CD14-positive monocyte (primary cell): Measurements from ENCODE around the gene EEFSEC. TPM values are rescaled to one million over a fixed set of nuclear protein-coding genes. Genes with fewer than 3 reads are reported as not detected.

Source experiments
- DNase-seq, 3 donors: peaks; one replicate each; pipeline ENCODE4 v3.0.0-alpha.2; 2011 to 2022
- H2AFZ ChIP-seq: 2 replicates; pipeline ENCODE4 v1.6.0; 2012; ENCODE audit warnings: mild to moderate bottlenecking, low read depth, low read length, inconsistent platforms; ENCODE audit not compliant: insufficient read depth, poor library complexity, severe bottlenecking
- H3K27ac ChIP-seq, 2 donors: 1 replicate in 1 of 2; 2 replicates in 1 of 2; pipeline ENCODE4 v1.5.1; 2012 to 2013; ENCODE audit warnings: low read length in 2 of 2, control low read depth in 1 of 2, inconsistent platforms in 1 of 2, low read depth in 1 of 2, mild to moderate bottlenecking in 1 of 2
- H3K27me3 ChIP-seq, 2 donors: one replicate each; pipeline versions ENCODE4 v1.6.0 to v1.6.1; 2011 to 2013; ENCODE audit warnings: low read length in 2 of 2; ENCODE audit not compliant: control insufficient read depth in 2 of 2, insufficient read depth in 2 of 2
- H3K36me3 ChIP-seq, 2 donors: replicated peaks in 1 of 2; 1 replicate in 1 of 2; 2 replicates in 1 of 2; pipeline versions ENCODE4 v1.5.1 to v1.6.1; 2012 to 2013; ENCODE audit warnings: low read length in 2 of 2, control low read depth in 1 of 2, inconsistent platforms in 1 of 2, mild to moderate bottlenecking in 1 of 2; ENCODE audit not compliant: insufficient read depth in 2 of 2, control insufficient read depth in 1 of 2
- H3K4me1 ChIP-seq, 2 donors: 1 replicate in 1 of 2; 2 replicates in 1 of 2; pipeline versions ENCODE4 v1.5.1 to v1.6.1; 2012 to 2013; ENCODE audit warnings: low read length in 2 of 2, control low read depth in 1 of 2, inconsistent platforms in 1 of 2, mild to moderate bottlenecking in 1 of 2, moderate library complexity in 1 of 2; ENCODE audit not compliant: insufficient read depth in 2 of 2, control insufficient read depth in 1 of 2
- H3K4me2 ChIP-seq: replicated peaks from 2 replicates; pipeline ENCODE3; 2012; ENCODE audit warnings: low read length, moderate library complexity, mild to moderate bottlenecking; ENCODE audit not compliant: poor library complexity, severe bottlenecking; ENCODE audit errors: extremely low read depth
- H3K4me3 ChIP-seq, 3 experiments: fragments of 200-600 bp in 1 of 3; sonication (generic) in 1 of 3; replicated peaks in 1 of 3; 1 replicate in 2 of 3; 2 replicates in 1 of 3; pipeline ENCODE4 v1.5.1; 2011 to 2013; ENCODE audit warnings: low read length in 3 of 3, mild to moderate bottlenecking in 3 of 3, control low read depth in 2 of 3, low read depth in 2 of 3, inconsistent platforms in 1 of 3, moderate library complexity in 1 of 3
- H3K79me2 ChIP-seq: 2 replicates; pipeline ENCODE4 v1.6.0; 2012; ENCODE audit warnings: mild to moderate bottlenecking, control low read depth, inconsistent platforms, low read length, moderate library complexity; ENCODE audit not compliant: insufficient read depth
- H3K9ac ChIP-seq: 2 replicates; pipeline ENCODE4 v1.6.0; 2017; ENCODE audit warnings: low read length, mild to moderate bottlenecking; ENCODE audit not compliant: insufficient read depth, poor library complexity, severe bottlenecking
- H3K9me3 ChIP-seq, 2 donors: replicated peaks in 1 of 2; 1 replicate in 1 of 2; 2 replicates in 1 of 2; pipeline versions ENCODE4 v1.5.1 to v1.6.1; 2012 to 2013; ENCODE audit warnings: low read length in 2 of 2, control low read depth in 1 of 2; ENCODE audit not compliant: control insufficient read depth in 1 of 2, insufficient read depth in 1 of 2
- H4K20me1 ChIP-seq: 2 replicates; pipeline ENCODE4 v1.6.0; 2012; ENCODE audit warnings: mild to moderate bottlenecking, low read length, control low read depth, moderate library complexity; ENCODE audit not compliant: insufficient read depth
- H3K27ac Mint-ChIP-seq, 7 donors: one replicate each; pipeline ENCODE4 v1.8.0; 2020; ENCODE audit warnings: mild to moderate bottlenecking in 7 of 7, mixed read lengths in 7 of 7, moderate library complexity in 6 of 7, inconsistent platforms in 2 of 7
- H3K27me3 Mint-ChIP-seq, 3 donors: one replicate each; pipeline ENCODE4 v1.8.0; 2021 to 2022; ENCODE audit warnings: low read depth in 3 of 3, mild to moderate bottlenecking in 3 of 3, mixed read lengths in 3 of 3, moderate library complexity in 3 of 3, inconsistent platforms in 1 of 3
- H3K36me3 Mint-ChIP-seq, 2 donors: one replicate each; pipeline ENCODE4 v1.8.0; 2020; ENCODE audit warnings: mixed read lengths in 2 of 2, inconsistent platforms in 1 of 2, mild to moderate bottlenecking in 1 of 2
- H3K4me1 Mint-ChIP-seq: one replicate; pipeline ENCODE4 v1.8.0; 2020; ENCODE audit warnings: mild to moderate bottlenecking, mixed read lengths
- H3K4me3 Mint-ChIP-seq, 2 donors: one replicate each; pipeline ENCODE4 v1.8.0; 2020; ENCODE audit warnings: mild to moderate bottlenecking in 2 of 2, mixed read lengths in 2 of 2, moderate library complexity in 1 of 2
- H3K9me3 Mint-ChIP-seq, 7 donors: one replicate each; pipeline ENCODE4 v1.8.0; 2020 to 2022; ENCODE audit warnings: mixed read lengths in 7 of 7, mild to moderate bottlenecking in 6 of 7, moderate library complexity in 6 of 7, inconsistent platforms in 2 of 7
- WGBS: methylation state at CpG from one replicate; pipeline ENCODE4 v1.1.5; 2013; ENCODE audit warnings: missing lambda C conversion rate; ENCODE audit not compliant: insufficient coverage; 5-methylcytosine and 5-hydroxymethylcytosine counted together
- intact Hi-C, 2 donors: fragments of 100-400 bp; cut with micrococcal nuclease; formaldehyde crosslinking; loops; one replicate each; pipeline versions ENCODE4 v1.15.0 to v1.15.1; 2023
- polyA plus RNA-seq, 3 donors: library from polyadenylated mRNA; depleted of rRNA in 1 of 3; unstranded in 2 of 3; stranded (reverse) in 1 of 3; fragments of 300-500 nt in 2 of 3; fragments of >200 nt in 1 of 3; fragmentation: Illumina TruSeq in 2 of 3; gene quantifications; 1 replicate in 2 of 3; 2 replicates in 1 of 3; pipeline ENCODE4 v1.2.3, GENCODE V29; 2012 to 2021
- TF ChIP-seq, protein P1 (sequence below): fragments of 200-600 bp; IDR thresholded peaks from one replicate; pipeline ENCODE4 v1.8.0; 2022; ENCODE audit warnings: antibody characterized with exemption, mild to moderate bottlenecking

Gene EEFSEC
- polyA plus RNA-seq, 3 donors: 13.3 to 14.9 (median 14.9) TPM

DNA sequence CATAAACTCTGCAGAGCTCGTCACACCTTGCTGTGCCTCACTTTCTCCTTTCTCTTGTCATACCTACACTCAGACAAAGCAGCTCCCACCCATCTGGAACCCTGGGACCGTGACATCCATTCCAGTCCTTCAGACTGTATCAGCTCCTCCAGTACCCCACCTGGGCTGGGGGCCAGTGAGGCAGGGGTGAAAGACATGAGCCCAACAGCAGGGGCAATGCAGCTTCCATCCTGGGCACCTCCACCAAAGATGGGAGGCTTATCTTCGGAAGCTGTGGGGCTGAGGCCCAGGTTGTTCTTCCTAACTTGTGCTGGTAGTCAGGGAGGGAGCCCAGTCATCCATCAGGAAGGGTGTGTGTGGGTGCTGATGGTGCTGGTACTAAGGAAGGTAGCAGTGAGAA, 109.2 kb downstream of the EEFSEC start:
- Histone ChIP-seq H3K36me3 (peaks cover 19 to 61% of the 10 kb centered on the region in 2 donors), H3K4me1 (no peaks in the 10 kb centered on the region), H2AFZ (no peak overlapping the region), H3K4me2 (no peak overlapping the region), H3K27me3 (no peaks in the 10 kb centered on the region), H3K27ac (no peak overlapping the region), H3K4me3 (no peak overlapping the region), H3K9me3 (peaks cover 3 to 16% of the 10 kb centered on the region in 2 donors), H4K20me1 (no peaks in the 10 kb centered on the region), H3K79me2 (no peaks in the 10 kb centered on the region), H3K9ac (no peak overlapping the region)
- Mint-ChIP-seq H3K9me3 (peaks cover 2 to 18% (median 11%) of the 10 kb centered on the region in 7 donors), H3K27me3 (peaks cover 0 to 3% (median 0%) of the 10 kb centered on the region in 3 donors), H3K4me3 (no peak overlapping the region), H3K4me1 (no peaks in the 10 kb centered on the region), H3K36me3 (peaks cover 49 to 60% of the 10 kb centered on the region in 2 donors), H3K27ac (peak overlapping the region in 1 of 7 donors; percentile 57)
- 100% methylated on average over 3 of the region's 3 CpGs for WGBS
- intact Hi-C loops: no loop called here
- TF ChIP-seq, protein P1, sequence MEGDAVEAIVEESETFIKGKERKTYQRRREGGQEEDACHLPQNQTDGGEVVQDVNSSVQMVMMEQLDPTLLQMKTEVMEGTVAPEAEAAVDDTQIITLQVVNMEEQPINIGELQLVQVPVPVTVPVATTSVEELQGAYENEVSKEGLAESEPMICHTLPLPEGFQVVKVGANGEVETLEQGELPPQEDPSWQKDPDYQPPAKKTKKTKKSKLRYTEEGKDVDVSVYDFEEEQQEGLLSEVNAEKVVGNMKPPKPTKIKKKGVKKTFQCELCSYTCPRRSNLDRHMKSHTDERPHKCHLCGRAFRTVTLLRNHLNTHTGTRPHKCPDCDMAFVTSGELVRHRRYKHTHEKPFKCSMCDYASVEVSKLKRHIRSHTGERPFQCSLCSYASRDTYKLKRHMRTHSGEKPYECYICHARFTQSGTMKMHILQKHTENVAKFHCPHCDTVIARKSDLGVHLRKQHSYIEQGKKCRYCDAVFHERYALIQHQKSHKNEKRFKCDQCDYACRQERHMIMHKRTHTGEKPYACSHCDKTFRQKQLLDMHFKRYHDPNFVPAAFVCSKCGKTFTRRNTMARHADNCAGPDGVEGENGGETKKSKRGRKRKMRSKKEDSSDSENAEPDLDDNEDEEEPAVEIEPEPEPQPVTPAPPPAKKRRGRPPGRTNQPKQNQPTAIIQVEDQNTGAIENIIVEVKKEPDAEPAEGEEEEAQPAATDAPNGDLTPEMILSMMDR: no peak
- DNase-seq: no peak

DNA sequence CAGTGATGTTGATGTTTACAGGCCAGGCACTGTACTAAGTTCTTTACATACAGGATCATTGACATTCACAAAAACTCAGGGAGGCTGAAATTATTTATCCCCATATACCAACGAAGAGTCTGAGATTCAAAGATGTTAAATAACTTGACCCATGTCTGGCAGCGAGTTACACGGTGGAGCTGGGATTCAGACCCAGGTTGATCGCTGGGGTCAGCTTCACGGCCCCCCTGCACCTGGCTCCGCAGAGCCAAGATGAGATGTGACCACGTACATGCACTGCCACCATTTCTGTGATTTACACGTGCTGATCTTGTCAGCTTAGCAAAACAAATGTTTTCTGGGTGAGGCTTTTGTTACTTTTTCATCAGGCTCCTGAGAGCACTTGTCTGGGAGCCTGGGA, 109.8 kb downstream of the EEFSEC start:
- 94% methylated on average over 7 of the region's 8 CpGs for WGBS
- H3K4me3 Mint-ChIP-seq: no peak overlapping the region
- Histone ChIP-seq H3K27ac (no peak overlapping the region), H2AFZ (no peak overlapping the region), H4K20me1 (no peaks in the 10 kb centered on the region), H3K9me3 (peaks cover 3 to 16% of the 10 kb centered on the region in 2 donors), H3K36me3 (peaks cover 19 to 66% of the 10 kb centered on the region in 2 donors), H3K9ac (no peak overlapping the region), H3K79me2 (no peaks in the 10 kb centered on the region), H3K4me1 (no peaks in the 10 kb centered on the region), H3K4me2 (no peak overlapping the region), H3K27me3 (no peaks in the 10 kb centered on the region), H3K4me3 (no peak overlapping the region)
- peaks cover 50 to 62% of the 10 kb centered on the region in 2 donors for H3K36me3 Mint-ChIP-seq
- no peak overlapping the region for H3K27ac Mint-ChIP-seq
- DNase-seq: no peak
- H3K27me3 Mint-ChIP-seq: peaks cover 0 to 3% (median 0%) of the 10 kb centered on the region in 3 donors
- intact Hi-C loops: no loop called here
- TF ChIP-seq, protein P1: no peak
- H3K4me1 Mint-ChIP-seq: no peaks in the 10 kb centered on the region
- H3K9me3 Mint-ChIP-seq: peaks cover 2 to 18% (median 11%) of the 10 kb centered on the region in 7 donors
